Heart left ventricle (tissue), 13 donors: ENCODE results near the gene NEK2.
"Not testable (repeated sequence)": the region's sequence is repeated elsewhere in the genome, so short reads cannot be mapped to it uniquely, and the experiment has no call there.

ENCODE experiments used
- CTCF ChIP-seq, 12 donors: fragments of 200-600 bp; sonication (generic) in 4 of 12; IDR thresholded peaks; one replicate each; pipeline versions ENCODE4 v1.5.0 to v1.8.0; 2018 to 2022; ENCODE audit warnings: antibody characterized with exemption in 12 of 12, mild to moderate bottlenecking in 5 of 12
- POLR2A ChIP-seq, 2 donors: fragments of 450-650 bp; IDR thresholded peaks; one replicate each; pipeline ENCODE4 v1.6.1; 2017; ENCODE audit warnings: antibody characterized with exemption in 2 of 2, mild to moderate bottlenecking in 2 of 2, moderate library complexity in 2 of 2
- donor health status: ischemic (EF 13 %, LVEDD 7.1; RV severe dilation, severe dysfunction).
- donor health status: DM: no; HTN: yes; CAD: no.
- donor health status: DM: no; HTN: no; CAD: no.
- donor health status: ischemic (EF 25% LVEDD 6.9; RV normal size, moderate dysfunction).
- donor health status: ischemic (EF 25% LVEDD 5.7; RV mildly dilated, moderate dysfunction).
- donor health status: ischemic (EF 35%, LVEDD 5.7; RV mildly dilated, moderate dysfunction).
- donor health status: nonischemic (EF 11% LVEDD 7.7; RV severe dilation, severe dysfunction).
- donor health status: DM: yes; HTN: yes; CAD: no.
- donor health status: PGD.
- donor health status: ischemic (EF 29% LVEDD 5.4; RV normal size, mild dysfunction).
- donor health status: nonischemic (EF 23%, LVEDD 6.1; RV moderate dilation, normal function).

- TF ChIP-seq CTCF, POLR2A (IDR thresholded peaks at IDR 0.05): not testable (repeated sequence)
These were observed 49.6 kb downstream of the NEK2 start for GRCh38 chr1:211625866-211626265.
